H1 (cell line): ENCODE measurements around the gene TSPAN33. TPM values are rescaled to one million over a fixed set of nuclear protein-coding genes. Genes with fewer than 3 reads are reported as not detected.

Experiments used
- CTCF ChIA-PET: fragments of 300-600 bp; sonication (Branson Sonifier 250); formaldehyde crosslinking; loops from one replicate; lab custom pipeline; 2021; ENCODE audit not compliant: partially characterized antibody; lab: Charles Lee
- POLR2A ChIA-PET: fragments of 300-600 bp; sonication (Branson Sonifier 250); formaldehyde crosslinking; loops from one replicate; lab custom pipeline; 2021; ENCODE audit warnings: inconsistent platforms; ENCODE audit not compliant: partially characterized antibody; lab: Charles Lee
- DNase-seq, 2 experiments: peaks; one replicate each; pipeline versions ENCODE4 v3.0.0 to v3.0.0-alpha.2; 2010 to 2022; ENCODE audit warnings: low spot score in 2 of 2, low read depth in 1 of 2, mixed read lengths in 1 of 2
- FAIRE-seq: peaks from 2 replicates; lab custom pipeline; 2011; peaks lifted over from hg19 to GRCh38; lab: Jason Lieb, UNC
- H2AFZ ChIP-seq: 2 replicates; pipeline ENCODE4 v1.8.1; 2012; ENCODE audit warnings: low read length, inconsistent platforms
- H2AK5ac ChIP-seq: 2 replicates; pipeline ENCODE4 v1.6.1; 2013; ENCODE audit warnings: low read depth, low read length
- H2BK120ac ChIP-seq: replicated peaks from 2 replicates; pipeline ENCODE3; 2013; ENCODE audit warnings: low read depth, low read length, inconsistent platforms
- H2BK12ac ChIP-seq: 2 replicates; pipeline ENCODE4 v1.6.1; 2013; ENCODE audit warnings: low read depth, low read length
- H2BK15ac ChIP-seq: 2 replicates; pipeline ENCODE4 v1.6.1; 2013; ENCODE audit warnings: low read length
- H2BK20ac ChIP-seq: 2 replicates; pipeline ENCODE4 v1.6.1; 2013; ENCODE audit warnings: low read length
- H2BK5ac ChIP-seq: 2 replicates; pipeline ENCODE4 v1.6.1; 2013; ENCODE audit warnings: low read depth, low read length
- H3K14ac ChIP-seq: 2 replicates; pipeline ENCODE4 v1.6.1; 2013; ENCODE audit warnings: inconsistent platforms; ENCODE audit not compliant: insufficient read length
- H3K18ac ChIP-seq: 2 replicates; pipeline ENCODE4 v1.6.1; 2013; ENCODE audit warnings: low read length; ENCODE audit errors: extremely low read depth
- H3K23ac ChIP-seq: 2 replicates; pipeline ENCODE4 v1.6.1; 2013; ENCODE audit warnings: inconsistent platforms; ENCODE audit not compliant: insufficient read length
- H3K23me2 ChIP-seq: 2 replicates; pipeline ENCODE4 v1.6.1; 2013; ENCODE audit warnings: low read depth, low read length
- H3K27ac ChIP-seq: 2 replicates; pipeline ENCODE4 v1.6.1; 2011; ENCODE audit warnings: low read depth, low read length, inconsistent platforms
- H3K27me3 ChIP-seq, 4 experiments: replicated peaks in 1 of 4; 1 replicate in 1 of 4; 2 replicates in 3 of 4; pipeline versions ENCODE4 v1.6.1 to v1.8.1; 2011 to 2013; ENCODE audit warnings: low read length in 3 of 4, mild to moderate bottlenecking in 3 of 4, inconsistent platforms in 2 of 4, mixed read lengths in 2 of 4, moderate library complexity in 1 of 4; ENCODE audit not compliant: control insufficient read depth in 3 of 4, insufficient read depth in 3 of 4; ENCODE audit errors: extremely low read depth in 1 of 4
- H3K36me3 ChIP-seq, 4 experiments: 2 replicates each; pipeline versions ENCODE4 v1.6.1 to v1.8.1; 2011 to 2013; ENCODE audit warnings: mild to moderate bottlenecking in 4 of 4, low read length in 3 of 4, moderate library complexity in 2 of 4, control low read depth in 1 of 4, inconsistent platforms in 1 of 4; ENCODE audit not compliant: insufficient read depth in 4 of 4, control insufficient read depth in 2 of 4
- H3K4ac ChIP-seq: replicated peaks from 2 replicates; pipeline ENCODE3; 2013; ENCODE audit warnings: low read length, low read depth, mixed read lengths, inconsistent platforms; ENCODE audit not compliant: insufficient read length
- H3K4me1 ChIP-seq, 4 experiments: replicated peaks in 1 of 4; 1 replicate in 1 of 4; 2 replicates in 3 of 4; pipeline versions ENCODE4 v1.6.1 to v1.8.1; 2011 to 2013; ENCODE audit warnings: low read length in 3 of 4, inconsistent platforms in 2 of 4, mixed read lengths in 1 of 4; ENCODE audit not compliant: insufficient read depth in 4 of 4, control insufficient read depth in 3 of 4
- H3K4me2 ChIP-seq, 2 experiments: 2 replicates each; pipeline versions ENCODE4 v1.6.1 to v1.8.1; 2011 to 2013; ENCODE audit warnings: low read depth in 2 of 2, low read length in 2 of 2, control low read depth in 1 of 2, inconsistent platforms in 1 of 2, mild to moderate bottlenecking in 1 of 2; ENCODE audit not compliant: insufficient read depth in 1 of 2
- H3K4me3 ChIP-seq, 4 experiments: fragments of 200-600, 300-600 bp in 1 of 4; sonication (generic), shearing (Covaris generic), sonication (Bioruptor Twin) in 1 of 4; 2 replicates each; pipeline versions ENCODE4 v1.5.1 to v1.8.1; 2011 to 2016; ENCODE audit warnings: low read length in 4 of 4, low read depth in 3 of 4, control low read depth in 2 of 4, inconsistent platforms in 2 of 4, mild to moderate bottlenecking in 2 of 4, mixed read lengths in 1 of 4, moderate library complexity in 1 of 4; ENCODE audit not compliant: insufficient read depth in 2 of 4; ENCODE audit errors: extremely low read depth in 1 of 4
- H3K56ac ChIP-seq: replicated peaks from 2 replicates; pipeline ENCODE3; 2013; ENCODE audit warnings: low read depth, mild to moderate bottlenecking, mixed read lengths, low read length, inconsistent platforms; ENCODE audit not compliant: insufficient read length
- H3K79me1 ChIP-seq: 2 replicates; pipeline ENCODE4 v1.6.1; 2013; ENCODE audit warnings: low read depth, low read length, control low read depth
- H3K79me2 ChIP-seq, 2 experiments: 2 replicates each; pipeline versions ENCODE4 v1.6.1 to v1.8.1; 2012 to 2013; ENCODE audit warnings: low read length in 2 of 2, mild to moderate bottlenecking in 2 of 2, inconsistent platforms in 1 of 2; ENCODE audit not compliant: insufficient read depth in 2 of 2, control insufficient read depth in 1 of 2
- H3K9ac ChIP-seq, 4 experiments: replicated peaks in 1 of 4; 1 replicate in 1 of 4; 2 replicates in 3 of 4; pipeline versions ENCODE4 v1.6.1 to v1.8.1; 2011 to 2013; ENCODE audit warnings: low read depth in 3 of 4, low read length in 3 of 4, control low read depth in 2 of 4, mild to moderate bottlenecking in 2 of 4, moderate library complexity in 2 of 4, inconsistent platforms in 1 of 4; ENCODE audit errors: extremely low read depth in 1 of 4
- H3K9me3 ChIP-seq, 2 experiments: 2 replicates each; pipeline versions ENCODE4 v1.6.1 to v1.8.1; 2012 to 2013; ENCODE audit warnings: mild to moderate bottlenecking in 2 of 2, moderate library complexity in 2 of 2, control low read depth in 1 of 2, inconsistent platforms in 1 of 2, low read depth in 1 of 2, low read length in 1 of 2, mixed read lengths in 1 of 2; ENCODE audit not compliant: insufficient read depth in 2 of 2
- H4K20me1 ChIP-seq, 2 experiments: replicated peaks in 1 of 2; 2 replicates each; pipeline versions ENCODE3 to v1.8.1; 2011 to 2013; ENCODE audit warnings: inconsistent platforms in 2 of 2, low read length in 2 of 2, mild to moderate bottlenecking in 1 of 2; ENCODE audit not compliant: insufficient read depth in 2 of 2, control insufficient read depth in 1 of 2
- H4K5ac ChIP-seq: 2 replicates; pipeline ENCODE4 v1.6.1; 2013; ENCODE audit warnings: low read length, low read depth, mixed read lengths, inconsistent platforms; ENCODE audit not compliant: insufficient read length
- H4K8ac ChIP-seq: 2 replicates; pipeline ENCODE4 v1.8.0; 2013; ENCODE audit warnings: mild to moderate bottlenecking, moderate library complexity, low read length, inconsistent platforms; ENCODE audit not compliant: insufficient read depth; ENCODE audit errors: extremely low read depth
- H4K91ac ChIP-seq: replicated peaks from 2 replicates; pipeline ENCODE3; 2013; ENCODE audit warnings: low read length, mixed read lengths, inconsistent platforms; ENCODE audit not compliant: insufficient read length
- ASH2L ChIP-seq: fragments of 200-600, 300-600 bp; sonication (generic); IDR thresholded peaks from one replicate; pipeline ENCODE4 v1.7.1; 2017; ENCODE audit warnings: low read length
- KDM1A ChIP-seq: fragments of 200-600, 300-600 bp; sonication (generic); IDR thresholded peaks from 2 replicates; pipeline ENCODE4 v1.7.1; 2016; ENCODE audit warnings: mild to moderate bottlenecking, low read length, borderline replicate concordance
- WGBS, 2 experiments: shearing (Covaris generic) in 1 of 2; methylation state at CpG; one replicate each; pipeline versions ENCODE4 v1.1.6 to v1.1.7; 2013 to 2015; ENCODE audit warnings: low lambda C conversion rate in 2 of 2, mixed read lengths in 2 of 2, inconsistent platforms in 1 of 2, low coverage in 1 of 2, missing lambda C conversion rate in 1 of 2; ENCODE audit not compliant: insufficient replicate concordance in 2 of 2, insufficient coverage in 1 of 2, insufficient read length in 1 of 2; ENCODE audit errors: extremely low coverage in 1 of 2, missing lambda C conversion rate in 1 of 2; 5-methylcytosine and 5-hydroxymethylcytosine counted together
- polyA plus RNA-seq, 7 experiments: library from polyadenylated mRNA; depleted of rRNA in 3 of 7; stranded (reverse) in 5 of 7; unstranded in 2 of 7; fragments of >200 nt in 5 of 7; fragments of 200-250 nt in 2 of 7; gene quantifications; 1 replicate in 5 of 7; 2 replicates in 1 of 7; 4 replicates in 1 of 7; pipeline versions ENCODE4 v1.2.1 to v1.2.3, GENCODE V29; 2011 to 2013; ENCODE audit warnings: missing spikeins in 2 of 7, mixed read lengths in 2 of 7
- total RNA-seq: library from RNA; stranded (reverse); fragmentation: NEBNext Ultra II Directional; extraction: Animal tissue kit (Norgen Biotek cat#: 25700); gene quantifications from 2 replicates; pipeline ENCODE4 v1.2.1, GENCODE V29; 2021

TSPAN33 gene
- total and polyA plus RNA-seq, 2 of the 8 experiments (the other 6 are each of a cell fraction or from before 2014, with no cell fraction given): 42.8 to 47.1 TPM

DNA sequence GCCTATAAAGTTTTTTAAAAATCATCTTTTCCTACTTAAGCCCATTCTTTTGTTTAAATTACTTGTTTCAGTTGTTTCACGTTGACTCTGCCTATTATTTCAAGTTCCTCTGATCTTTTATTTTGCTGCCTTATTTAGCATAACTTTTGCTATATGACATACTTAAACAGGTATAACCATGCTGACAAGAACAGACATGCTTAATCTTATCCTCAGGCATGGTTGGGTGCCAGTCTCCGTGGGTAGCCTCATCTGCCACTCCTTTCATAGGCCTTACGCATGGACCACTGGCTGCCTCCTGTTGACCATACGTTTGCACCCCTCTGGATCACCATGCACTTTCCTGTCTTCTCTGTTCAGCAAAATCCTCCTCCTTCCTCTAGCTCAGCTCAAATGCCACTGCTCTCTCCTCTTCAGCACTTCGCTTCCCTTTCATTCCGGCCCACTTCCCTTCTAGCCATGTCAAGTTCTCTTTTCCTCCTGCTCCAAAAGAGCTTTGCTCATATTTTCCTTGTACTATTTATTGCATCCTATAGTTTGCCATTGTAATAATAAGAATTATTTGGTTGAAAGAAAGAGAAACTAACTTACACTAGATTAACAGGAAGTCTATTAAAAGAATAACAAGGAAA, 10.0 kb upstream of the TSPAN33 start:
- Histone ChIP-seq H3K23ac (no peak overlapping the region), H4K5ac (no peak overlapping the region), H2BK12ac (no peak overlapping the region), H2AK5ac (no peak overlapping the region), H4K8ac (no peak overlapping the region), H3K4me3 (no peak overlapping the region), H3K18ac (no peak overlapping the region), H3K9me3 (no peaks in the 10 kb centered on the region), H2BK20ac (peak overlapping the region; percentile 9; the same call in 1 of the 2 replicates), H3K79me2 (no peaks in the 10 kb centered on the region), H3K27ac (no peak overlapping the region), H3K36me3 (no peaks in the 10 kb centered on the region), H3K4me1 (no peaks in the 10 kb centered on the region), H3K56ac (no peak overlapping the region), H4K20me1 (no peaks in the 10 kb centered on the region), H3K4ac (no peak overlapping the region), H2BK120ac (no peak overlapping the region), H2BK15ac (no peak overlapping the region), H3K4me2 (no peak overlapping the region)
- CTCF ChIA-PET: interaction anchor here (1.2 kb wide), 1 partner anchor 27 kb away, joined by 7 read pairs; no protein-coding TSS in a partner anchor
- DNase-seq (no peak), FAIRE-seq (no peak)
- POLR2A ChIA-PET: no interaction called here
- TF ChIP-seq KDM1A: no peak
- TF ChIP-seq ASH2L: no peak
- TF ChIP-seq, all 59 proteins: peak for 0
- no peak overlapping the region for H2AFZ ChIP-seq
- no peaks in the 10 kb centered on the region for H3K27me3 ChIP-seq
- no peaks in the 10 kb centered on the region for H3K79me1 ChIP-seq
- no peak overlapping the region for H3K14ac ChIP-seq
- H2BK5ac ChIP-seq: no peak overlapping the region
- no peaks in the 10 kb centered on the region for H3K23me2 ChIP-seq
- H3K9ac ChIP-seq: no peak overlapping the region
- WGBS, 2 experiments: 89% methylated on average over 6 of the region's 6 CpGs; no CpG with 5 or more reads in 1 of the 2 experiments
- no peak overlapping the region for H4K91ac ChIP-seq
